A549 (cell line): ENCODE measurements around the gene PATE1. TPM values are rescaled to one million over a fixed set of nuclear protein-coding genes. Genes with fewer than 3 reads are reported as not detected.

Source experiments
- ATAC-seq, 2 experiments: fragments of 200-7000 bp in 1 of 2; fragments of >200 bp in 1 of 2; cut with Nextera tagmentation in 1 of 2; cut with Tn5 transposase in 1 of 2; 3 replicates each; pipeline versions ENCODE4 v1.8.0 to v1.9.1; 2018 to 2020; ENCODE audit warnings: mild to moderate bottlenecking in 1 of 2, moderate library complexity in 1 of 2
- CTCF ChIA-PET: fragments of 300-600 bp; sonication (Branson Sonifier 250); formaldehyde crosslinking; extraction: SDS; loops from one replicate; lab custom pipeline; 2021; ENCODE audit warnings: antibody characterized with exemption, inconsistent platforms; lab: Yijun Ruan, JAX
- POLR2A ChIA-PET: fragments of 350-600 bp; formaldehyde crosslinking; extraction: SDS; loops from one replicate; lab custom pipeline; 2021; ENCODE audit warnings: antibody characterized with exemption, inconsistent platforms; lab: Yijun Ruan, JAX
- DNase-seq, 2 experiments: peaks; one replicate each; pipeline versions ENCODE4 v3.0.0 to v3.0.0-alpha.2; 2011 to 2016; ENCODE audit warnings: low read depth in 1 of 2, low spot score in 1 of 2
- FAIRE-seq: peaks from 2 replicates; lab custom pipeline; 2011; peaks lifted over from hg19 to GRCh38; lab: Jason Lieb, UNC
- H3K27ac ChIP-seq, 2 experiments: fragments of >200 bp; sonication (Bioruptor Twin); formaldehyde crosslinking; 3 replicates each; pipeline ENCODE4 v1.5.1; 2016 to 2017
- H3K4me1 ChIP-seq: fragments of >200 bp; sonication (Bioruptor Twin); formaldehyde crosslinking; 3 replicates; pipeline ENCODE4 v1.6.1; 2016
- H3K4me2 ChIP-seq: fragments of >200 bp; sonication (Bioruptor Twin); formaldehyde crosslinking; 3 replicates; pipeline ENCODE4 v1.6.1; 2016
- H3K4me3 ChIP-seq: fragments of >200 bp; sonication (Bioruptor Twin); formaldehyde crosslinking; 3 replicates; pipeline ENCODE4 v1.5.1; 2016
- H3K9me3 ChIP-seq: fragments of >200 bp; sonication (Bioruptor Twin); formaldehyde crosslinking; 3 replicates; pipeline ENCODE4 v1.6.1; 2016
- ATOH8 ChIP-seq: fragments of 250-450 bp; sonication (Bioruptor Pico); IDR thresholded peaks from 2 replicates; pipeline ENCODE4 v1.5.0; 2020; ENCODE audit warnings: low read depth, mild to moderate bottlenecking, moderate library complexity
- BHLHE40 ChIP-seq: IDR thresholded peaks from 2 replicates; pipeline ENCODE4 v1.6.1; 2012; ENCODE audit warnings: low read depth, low read length, inconsistent platforms
- CBX2 ChIP-seq: fragments of 200-600 bp; sonication (generic); IDR thresholded peaks from 2 replicates; pipeline ENCODE4 v1.6.1; 2016; ENCODE audit warnings: low read depth, mild to moderate bottlenecking, borderline replicate concordance
- CTCF ChIP-seq: fragments of >200 bp; sonication (Bioruptor Twin); formaldehyde crosslinking; IDR thresholded peaks from 3 replicates; pipeline ENCODE4 v1.5.1; 2016
- ELK1 ChIP-seq: fragments of 150-350 bp; IDR thresholded peaks from 2 replicates; pipeline ENCODE4 v1.6.1; 2014; ENCODE audit warnings: low read depth, mild to moderate bottlenecking, low read length
- EP300 ChIP-seq, 2 experiments: fragments of >200 bp; sonication (Bioruptor Twin); formaldehyde crosslinking; IDR thresholded peaks; 2 replicates in 1 of 2; 3 replicates in 1 of 2; pipeline ENCODE4 v1.6.1; 2016 to 2017
- ESRRA ChIP-seq: fragments of 150-350 bp; IDR thresholded peaks from 2 replicates; pipeline ENCODE4 v1.6.1; 2014; ENCODE audit warnings: mild to moderate bottlenecking, low read length, borderline replicate concordance
- FOSL2 ChIP-seq, 2 experiments: fragments of 450-650 bp in 1 of 2; fragments of >200 bp in 1 of 2; sonication (Bioruptor Twin) in 1 of 2; formaldehyde crosslinking; IDR thresholded peaks; 2 replicates each; pipeline versions ENCODE4 v1.5.0 to v1.6.1; 2016 to 2020; ENCODE audit warnings: mild to moderate bottlenecking in 1 of 2, moderate library complexity in 1 of 2
- FOXS1 ChIP-seq: fragments of 250-450 bp; sonication (Bioruptor Pico); IDR thresholded peaks from 2 replicates; pipeline ENCODE4 v1.5.0; 2020; ENCODE audit warnings: mild to moderate bottlenecking, moderate library complexity
- HDAC2 ChIP-seq: fragments of 200-600 bp; sonication (generic); IDR thresholded peaks from 2 replicates; pipeline ENCODE4 v1.6.1; 2016
- HMGXB4 ChIP-seq: fragments of 250-450 bp; sonication (Bioruptor Pico); IDR thresholded peaks from 2 replicates; pipeline ENCODE4 v1.5.0; 2021; ENCODE audit warnings: mild to moderate bottlenecking, moderate library complexity, borderline replicate concordance
- HOXB13 ChIP-seq: fragments of 250-450 bp; sonication (Bioruptor Pico); IDR thresholded peaks from 2 replicates; pipeline ENCODE4 v1.5.0; 2020; ENCODE audit warnings: low read depth, mild to moderate bottlenecking, moderate library complexity
- HOXB5 ChIP-seq: fragments of 250-450 bp; sonication (Bioruptor Pico); IDR thresholded peaks from 2 replicates; pipeline ENCODE4 v1.5.0; 2020; ENCODE audit warnings: mild to moderate bottlenecking, moderate library complexity
- JUNB ChIP-seq: fragments of >200 bp; sonication (Bioruptor Twin); formaldehyde crosslinking; IDR thresholded peaks from 2 replicates; pipeline ENCODE4 v1.6.1; 2016
- MAFK ChIP-seq: fragments of 450-650 bp; IDR thresholded peaks from 2 replicates; pipeline ENCODE4 v1.6.1; 2014; ENCODE audit not compliant: partially characterized antibody
- MAX ChIP-seq: IDR thresholded peaks from 2 replicates; pipeline ENCODE4 v1.6.1; 2012
- MAZ ChIP-seq: fragments of 150-350 bp; IDR thresholded peaks from 2 replicates; pipeline ENCODE4 v1.6.1; 2014; ENCODE audit warnings: antibody characterized with exemption, low read depth, low read length, borderline replicate concordance
- NPAS2 ChIP-seq: fragments of 250-450 bp; sonication (Bioruptor Pico); IDR thresholded peaks from 2 replicates; pipeline ENCODE4 v1.8.0; 2022; ENCODE audit warnings: mild to moderate bottlenecking, moderate library complexity, borderline replicate concordance
- PBX3 ChIP-seq: IDR thresholded peaks from 2 replicates; pipeline ENCODE4 v1.6.1; 2012
- POLR2A ChIP-seq: IDR thresholded peaks from 2 replicates; pipeline ENCODE4 v1.6.1; 2012; ENCODE audit warnings: mild to moderate bottlenecking, low read length
- RARB ChIP-seq: fragments of 250-450 bp; sonication (Bioruptor Pico); IDR thresholded peaks from 2 replicates; pipeline ENCODE4 v1.8.0; 2021; ENCODE audit warnings: mild to moderate bottlenecking, moderate library complexity
- RCOR1 ChIP-seq: fragments of 150-350 bp; IDR thresholded peaks from 2 replicates; pipeline ENCODE4 v1.6.1; 2014; ENCODE audit warnings: antibody characterized with exemption, low read length, low read depth
- RFX5 ChIP-seq: fragments of 450-650 bp; IDR thresholded peaks from 2 replicates; pipeline ENCODE4 v1.7.1; 2014; ENCODE audit warnings: antibody characterized with exemption, mild to moderate bottlenecking, moderate library complexity
- RNF2 ChIP-seq: fragments of 200-600 bp; sonication (generic); IDR thresholded peaks from 2 replicates; pipeline ENCODE4 v1.6.1; 2016; ENCODE audit warnings: low read depth, mild to moderate bottlenecking, antibody characterized with exemption, moderate library complexity, borderline replicate concordance
- TFCP2L1 ChIP-seq: fragments of 250-450 bp; sonication (Bioruptor Pico); IDR thresholded peaks from 2 replicates; pipeline ENCODE4 v1.5.0; 2021; ENCODE audit warnings: mild to moderate bottlenecking
- ZFP36 ChIP-seq: fragments of 450-650 bp; IDR thresholded peaks from 2 replicates; pipeline ENCODE4 v1.6.1; 2014; ENCODE audit warnings: borderline replicate concordance; ENCODE audit not compliant: partially characterized antibody
- WGBS: methylation state at CpG from one replicate; pipeline ENCODE4 v1.1.6; 2017; ENCODE audit errors: missing lambda C conversion rate; 5-methylcytosine and 5-hydroxymethylcytosine counted together
- polyA plus RNA-seq, 4 experiments: library from polyadenylated mRNA; depleted of rRNA in 3 of 4; stranded (reverse); fragments of >200 nt; fragmentation: RNase III in 1 of 4; extraction: RNeasy Plus Mini Kit Qiagen cat#74134 plus additional on column Dnase treatment in 1 of 4; gene quantifications; 2 replicates in 3 of 4; 3 replicates in 1 of 4; pipeline ENCODE4 v1.2.3, GENCODE V29; 2011 to 2017

Gene PATE1
- polyA plus RNA-seq, 2 of the 4 experiments (the other 2 are of a cell fraction) = not detected

GRCh38 chr11:125756050-125756449 is 10.0 kb downstream of the PATE1 start:
- 10% methylated on average over 2 of the region's 7 CpGs for WGBS
- Histone ChIP-seq H3K4me3 (no peak overlapping the region), H3K4me1 (no peaks in the 10 kb centered on the region), H3K9me3 (no peaks in the 10 kb centered on the region), H3K27ac (no peak overlapping the region)
- ATAC-seq (no peak), FAIRE-seq (no peak), DNase-seq (no peak)
- ChIA-PET POLR2A (no interaction called here), CTCF (no interaction called here)
- TF ChIP-seq RARB (CRISPR knock-in tag) = no peak
- TF ChIP-seq, all 56 proteins: peak for 0
- H3K4me2 ChIP-seq = no peak overlapping the region

GRCh38 chr11:125762445-125762844 is 16.4 kb downstream of the PATE1 start:
- no peak overlapping the region for H3K4me2 ChIP-seq
- no peak overlapping the region for H3K27ac ChIP-seq
- DNase-seq = no peak
- ATAC-seq = no peak
- 0% methylated on average over 1 of the region's 1 CpG for WGBS
- no peak overlapping the region for H3K4me3 ChIP-seq
- H3K9me3 ChIP-seq = no peaks in the 10 kb centered on the region
- TF ChIP-seq ATOH8 (CRISPR knock-in tag) = no peak
- TF ChIP-seq ZFP36 = no peak
- TF ChIP-seq ESRRA = no peak
- no peak for TF ChIP-seq PBX3
- TF ChIP-seq CTCF = no peak
- TF ChIP-seq EP300 (IDR thresholded peaks at IDR 0.05) = no peak
- no peak for TF ChIP-seq JUNB
- TF ChIP-seq BHLHE40 = no peak
- TF ChIP-seq HMGXB4 (CRISPR knock-in tag) = no peak
- TF ChIP-seq CBX2 = no peak
- TF ChIP-seq HOXB5 (CRISPR knock-in tag) = no peak
- no peak for TF ChIP-seq HDAC2
- no peak for TF ChIP-seq POLR2A
- TF ChIP-seq NPAS2 (CRISPR knock-in tag) = no peak
- no peak for TF ChIP-seq FOSL2 (IDR thresholded peaks at IDR 0.05)
- TF ChIP-seq FOSL2 (CRISPR knock-in tag; IDR thresholded peaks at IDR 0.05) = no peak
- TF ChIP-seq MAX = no peak
- TF ChIP-seq, all 56 proteins: peak for 0
- no peaks in the 10 kb centered on the region for H3K4me1 ChIP-seq
- ChIA-PET CTCF (no interaction called here), POLR2A (no interaction called here)
- no peak for FAIRE-seq

GRCh38 chr11:125763483-125763882 is 17.4 kb downstream of the PATE1 start:
- Histone ChIP-seq H3K4me3 (no peak overlapping the region), H3K4me1 (no peaks in the 10 kb centered on the region), H3K27ac (no peak overlapping the region), H3K4me2 (no peak overlapping the region), H3K9me3 (no peaks in the 10 kb centered on the region)
- TF ChIP-seq ELK1 (no peak), RNF2 (no peak), MAX (no peak), FOXS1 (no peak), BHLHE40 (no peak), MAZ (no peak), RCOR1 (no peak), MAFK (no peak), CBX2 (no peak), POLR2A (no peak), TFCP2L1 (no peak), RFX5 (no peak), HOXB5 (CRISPR knock-in tag) (no peak), HOXB13 (no peak), JUNB (no peak)
- DNase-seq = no peak
- no peak for FAIRE-seq
- POLR2A ChIA-PET = no interaction called here
- WGBS = 59% methylated on average over 2 of the region's 2 CpGs
- CTCF ChIA-PET = no interaction called here
- no peak for ATAC-seq
